NCI-H2227 (cell line): ENCODE measurements around the gene HSPA12A.

Experiments used
- DNase-seq: peaks from one replicate; lab custom pipeline; 2025; ENCODE audit not compliant: unreplicated experiment; lab: John Stamatoyannopoulos, UW

HSPA12A gene

DNA sequence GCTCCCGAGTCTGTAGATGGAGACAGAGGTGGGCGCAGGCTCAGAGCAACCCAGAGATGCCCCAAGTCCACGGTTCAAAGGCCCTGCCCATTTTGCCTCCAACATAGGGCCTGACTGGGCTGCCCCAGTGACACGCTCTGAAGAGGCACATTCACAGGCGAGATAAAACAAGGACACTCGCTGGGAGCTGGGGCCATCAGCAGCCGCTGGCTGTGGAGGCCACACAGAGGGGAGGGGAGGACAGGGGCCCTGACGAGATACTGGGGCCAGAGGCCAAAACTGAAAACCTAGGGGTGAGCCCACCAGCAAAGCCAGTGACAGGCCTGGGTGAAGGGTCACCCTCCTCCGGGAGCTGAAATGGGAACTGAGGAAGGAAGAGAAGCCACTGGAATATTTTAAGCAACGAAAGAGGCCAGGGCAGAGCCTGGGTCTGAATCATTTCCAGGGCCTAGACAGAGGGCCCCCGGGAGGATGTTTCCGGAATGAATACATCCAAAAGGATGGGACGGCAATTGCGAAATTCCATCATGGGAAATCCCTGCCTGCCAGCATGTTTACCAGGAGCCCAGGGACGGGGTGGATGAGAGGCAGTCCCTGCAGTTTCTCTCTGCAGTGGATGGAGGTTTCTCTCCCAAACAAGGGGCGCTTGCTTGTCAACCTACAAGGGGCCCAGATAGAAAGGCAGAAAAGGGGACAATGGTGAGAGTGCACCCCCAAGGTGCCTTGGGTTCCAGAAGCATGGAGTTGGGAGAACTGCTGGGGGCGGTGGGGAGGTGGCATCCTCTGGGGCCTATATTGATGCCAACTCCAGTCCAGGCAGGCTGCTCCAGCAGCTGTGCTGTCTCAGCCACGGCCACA is 29.0 kb upstream of the HSPA12A start:
- DNase-seq: no peak

- DNase-seq: no peak
Observed at GRCh38 chr10:116770281-116770680, 27.9 kb upstream of the HSPA12A start.

DNA sequence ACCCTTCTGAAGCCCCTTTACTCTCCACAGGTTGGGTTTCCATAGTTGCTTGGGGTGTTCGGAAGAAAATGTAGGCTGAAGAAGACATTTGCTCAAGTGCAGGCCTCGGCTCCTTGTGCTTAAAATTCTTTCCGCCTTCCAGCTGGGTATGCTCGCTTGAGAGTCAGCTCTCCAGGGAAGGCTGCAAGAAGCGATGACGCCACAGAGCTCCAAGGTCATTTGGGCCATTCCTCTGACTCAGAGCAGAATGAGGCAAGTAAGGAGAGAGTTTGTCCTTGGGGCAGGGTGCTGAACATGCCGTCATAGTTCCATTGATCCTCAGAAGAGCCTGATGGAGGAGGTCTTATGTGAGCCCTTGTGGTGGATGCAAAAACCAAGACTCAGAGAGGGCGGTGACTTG is 27.4 kb upstream of the HSPA12A start:
- DNase-seq: no peak

GRCh38 chr10:116769368-116769767 is 27.0 kb upstream of the HSPA12A start:
- DNase-seq: no peak

DNA sequence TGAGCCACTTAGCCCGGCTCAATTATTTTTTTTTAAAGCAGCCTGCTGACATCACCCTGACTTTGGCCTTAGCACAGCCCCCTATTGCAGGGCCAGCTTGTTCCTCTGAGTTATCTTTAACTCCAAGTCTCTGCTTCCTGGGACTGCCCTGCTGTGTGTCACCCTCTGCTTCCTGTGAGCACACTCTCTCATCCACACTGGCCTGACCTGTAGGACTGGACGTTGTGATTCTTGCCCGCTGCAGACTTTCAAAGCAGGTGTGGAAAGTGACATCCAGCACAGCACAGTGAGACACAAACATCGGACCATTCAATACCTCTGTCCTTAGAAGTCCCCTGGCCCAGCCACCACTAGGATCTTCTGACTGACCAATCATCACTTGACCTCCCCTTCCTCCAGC is 26.4 kb upstream of the HSPA12A start:
- DNase-seq: no peak

DNA sequence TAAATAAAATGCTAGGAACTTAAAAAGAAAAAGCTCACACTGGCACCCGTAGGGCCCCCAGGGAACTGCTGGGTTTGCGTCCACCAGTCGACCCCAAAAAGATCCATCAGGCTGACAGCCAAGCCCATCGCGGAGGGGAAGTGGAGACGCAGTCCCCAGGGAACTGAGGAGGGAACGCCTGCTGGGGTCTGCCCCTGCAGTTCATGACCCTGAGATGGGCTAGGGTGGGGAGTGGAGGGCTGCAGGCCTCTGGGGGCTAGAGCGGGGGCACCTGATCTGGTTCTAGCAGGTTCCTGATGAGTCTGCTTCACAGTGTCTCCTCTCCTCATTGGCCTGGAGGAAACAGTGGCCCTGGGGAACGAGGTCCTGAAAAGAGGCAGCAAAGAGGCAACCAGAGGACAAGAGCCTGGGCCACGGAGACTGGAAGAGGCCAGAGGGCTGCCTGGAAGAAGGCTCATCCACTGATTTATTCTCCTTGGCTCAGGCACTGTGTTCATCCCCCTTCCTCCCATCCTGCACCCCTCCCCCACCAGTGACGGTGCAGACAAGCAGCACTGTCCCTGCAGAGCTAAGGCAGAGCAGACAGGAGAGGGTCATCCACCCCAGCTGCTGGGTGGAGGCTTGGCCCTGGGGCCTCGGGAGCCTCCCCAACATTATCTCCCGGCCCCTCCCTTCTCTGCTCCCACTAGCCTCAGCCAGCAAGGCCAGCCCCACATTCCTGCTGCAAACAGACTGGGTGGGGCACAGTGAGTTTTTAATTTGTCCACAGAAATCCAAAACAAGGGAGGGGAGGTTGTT is 24.7 kb upstream of the HSPA12A start:
- no peak for DNase-seq

DNA sequence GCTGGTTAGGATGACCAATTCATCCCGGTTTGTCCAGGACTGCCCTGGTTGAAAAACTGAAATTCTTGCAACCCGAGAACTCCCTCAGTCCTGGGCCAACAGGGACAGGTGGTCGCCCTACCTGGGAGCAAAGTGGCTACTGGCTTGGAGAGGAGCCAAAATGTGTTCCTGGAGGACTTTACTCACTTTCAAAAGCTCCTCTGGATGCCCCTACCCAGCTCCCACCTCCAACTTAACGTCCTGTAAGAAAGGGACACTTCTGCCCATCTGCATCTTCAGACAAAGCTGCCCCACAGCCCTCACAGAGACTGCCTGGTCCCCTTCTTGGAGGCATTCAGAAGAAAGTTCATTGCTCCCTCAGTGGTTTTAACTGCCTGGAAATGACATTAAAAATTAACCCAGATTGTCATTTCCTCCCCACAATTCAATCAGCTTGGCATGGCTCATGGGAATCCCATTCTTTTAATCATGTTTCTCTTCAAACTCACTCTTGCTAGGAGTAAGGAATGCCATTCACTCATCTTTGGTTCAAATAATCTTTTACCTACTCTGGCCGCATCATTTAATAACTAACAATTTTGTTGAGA is 24.0 kb upstream of the HSPA12A start:
- DNase-seq: no peak

DNA sequence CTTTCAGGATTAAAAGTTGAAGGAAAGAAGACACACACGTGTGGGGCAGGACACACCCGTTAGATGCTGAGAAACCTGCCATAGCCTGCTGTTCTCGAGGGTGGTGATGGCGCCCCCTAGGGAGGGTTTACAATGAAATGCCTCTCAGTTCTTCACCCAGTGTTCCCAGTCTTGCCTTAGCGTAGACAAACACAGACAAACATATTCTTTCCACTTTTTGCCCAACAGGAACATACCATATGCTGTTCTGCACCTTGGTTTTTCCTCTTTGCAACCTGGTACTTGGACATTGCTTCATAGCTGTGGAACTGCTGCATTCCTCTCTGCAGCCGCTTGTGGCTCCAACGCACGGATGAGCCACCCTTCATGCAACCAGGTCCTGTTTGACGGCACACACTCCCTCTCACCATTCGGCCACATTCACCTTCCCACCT is 23.3 kb upstream of the HSPA12A start:
- no peak for DNase-seq

DNA sequence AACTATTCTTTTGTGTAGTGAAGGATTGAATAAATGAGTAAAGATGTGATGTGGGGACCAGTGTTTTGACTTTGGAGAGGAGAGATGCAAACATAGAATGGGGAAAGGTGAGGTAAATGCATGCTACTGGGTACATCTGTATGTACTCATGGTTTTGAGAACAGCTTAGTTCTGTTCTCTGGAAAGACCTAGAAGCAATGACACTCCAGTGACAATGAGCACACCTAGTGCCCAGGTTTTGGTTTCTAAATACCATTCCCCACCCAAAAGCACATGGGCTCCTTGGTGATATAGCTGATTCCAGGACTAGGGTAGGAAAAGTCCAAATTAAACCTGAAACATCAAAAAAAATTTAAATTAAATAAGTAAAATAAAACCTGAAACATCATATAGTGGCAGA is 22.6 kb upstream of the HSPA12A start:
- DNase-seq: no peak

DNA sequence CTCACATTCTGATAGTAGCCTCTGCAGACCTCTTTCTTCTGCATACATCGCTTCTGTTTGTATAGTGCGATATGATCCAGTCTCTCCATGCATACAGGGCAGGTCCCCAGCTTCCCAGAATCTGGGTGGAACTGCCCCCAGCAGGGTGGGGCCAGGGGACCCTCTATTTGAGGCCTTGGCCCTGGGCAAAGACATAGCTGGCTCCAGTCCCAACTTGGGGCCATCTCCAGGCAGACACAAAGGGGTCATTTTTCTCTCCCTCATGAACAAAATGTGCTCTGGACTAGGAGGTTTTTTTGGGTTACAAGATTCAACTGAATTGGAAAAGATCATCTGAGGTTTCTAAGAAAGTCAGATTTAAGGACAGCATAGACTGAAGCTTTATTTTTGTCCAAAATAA is 21.1 kb upstream of the HSPA12A start:
- DNase-seq: no peak

DNA sequence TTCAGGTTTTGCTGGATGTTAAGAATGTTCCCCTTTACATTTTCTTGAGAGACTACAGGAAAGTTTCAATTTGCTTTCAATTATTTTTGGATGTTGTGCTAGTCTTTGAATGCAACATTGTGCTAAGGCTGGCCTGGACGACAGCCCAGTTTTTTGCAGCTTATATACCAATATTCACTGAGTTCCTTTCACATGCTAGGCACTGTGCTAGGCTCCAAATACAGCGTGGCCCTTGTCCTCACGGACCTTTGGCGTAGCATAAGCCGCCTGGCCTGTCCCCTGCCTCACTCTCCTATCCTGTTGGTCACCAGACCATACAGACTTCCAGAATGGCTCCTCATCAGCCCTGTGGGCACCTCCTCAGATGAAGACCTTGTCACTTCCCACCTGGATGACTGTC is 19.5 kb upstream of the HSPA12A start:
- no peak for DNase-seq

DNA sequence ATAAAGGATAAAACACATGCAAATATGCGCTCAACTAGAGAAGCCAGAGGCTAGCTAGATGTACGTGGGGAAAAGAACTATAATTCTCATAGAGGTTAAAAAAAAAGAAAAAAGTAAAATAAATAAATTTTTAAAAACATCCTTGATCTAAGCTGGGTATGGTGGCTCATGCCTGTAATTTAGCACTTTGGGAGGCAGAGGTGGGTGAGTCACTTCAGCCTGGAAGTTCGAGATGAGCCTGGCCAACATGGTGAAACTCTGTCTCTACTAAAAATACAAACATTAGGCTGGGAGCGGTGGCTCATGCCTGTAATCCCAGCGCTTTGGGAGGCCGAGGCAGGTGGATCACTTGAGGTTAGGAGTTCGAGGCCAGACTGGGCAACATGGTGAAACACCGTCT is 18.6 kb upstream of the HSPA12A start:
- no peak for DNase-seq

DNA sequence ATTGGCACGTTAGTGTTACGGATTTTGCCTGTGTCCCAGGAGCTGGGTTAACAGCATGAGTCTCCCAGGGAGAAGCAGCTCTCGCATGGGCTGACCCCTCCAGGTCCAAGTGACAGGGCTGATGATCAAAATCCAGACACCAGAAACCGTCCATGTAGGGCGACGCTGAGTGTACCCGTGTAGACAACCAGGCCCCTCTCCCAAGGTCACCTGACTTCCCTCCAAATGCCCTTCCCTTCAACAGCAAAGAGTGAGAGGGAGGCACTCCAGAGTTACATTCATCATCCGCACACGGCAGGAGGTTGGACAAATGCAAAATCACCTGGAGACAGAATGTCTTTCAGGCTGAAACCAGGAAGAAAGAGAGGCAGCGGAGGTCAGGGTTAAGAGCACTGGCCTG is 14.9 kb upstream of the HSPA12A start:
- no peak for DNase-seq

DNA sequence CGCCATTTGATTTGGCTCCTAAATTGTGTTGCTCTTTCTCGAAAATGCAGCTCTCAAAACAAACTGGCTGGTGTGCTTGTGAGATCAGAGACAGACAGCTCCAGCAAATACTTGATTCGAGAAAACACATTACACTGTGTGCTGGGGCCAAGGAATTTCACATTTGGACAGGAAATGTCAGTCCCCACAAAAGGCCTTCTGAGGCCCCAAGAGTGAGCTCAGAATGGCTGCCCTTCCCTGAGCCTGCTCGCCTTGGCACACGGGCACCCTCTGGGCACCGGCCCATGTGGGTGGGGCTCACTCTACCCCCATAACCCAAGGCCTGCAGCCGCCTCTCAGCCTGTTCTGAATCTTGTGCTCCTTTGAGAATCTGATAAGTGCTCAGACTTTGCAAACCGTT is 13.9 kb upstream of the HSPA12A start:
- no peak for DNase-seq

DNA sequence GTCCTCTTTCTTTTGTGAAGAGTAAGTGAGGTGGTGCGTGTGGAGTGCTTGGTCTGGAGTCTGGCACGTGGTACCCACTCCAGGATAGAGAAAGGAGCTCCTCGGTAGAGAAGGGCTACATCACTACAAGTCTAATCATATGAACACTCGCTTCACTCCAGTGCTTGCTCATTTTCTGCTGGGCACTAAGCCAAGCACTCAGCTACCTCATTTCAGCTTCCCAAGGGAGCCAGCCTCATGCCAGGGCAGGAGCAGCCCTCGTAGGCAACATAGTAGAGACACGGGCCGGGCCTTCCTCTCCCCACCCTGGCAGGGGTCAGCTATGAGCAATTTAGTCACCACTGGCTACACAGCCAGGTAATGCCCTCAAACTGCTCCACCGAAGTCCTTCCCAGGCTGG is 11.4 kb upstream of the HSPA12A start:
- DNase-seq: peak; percentile 46

DNA sequence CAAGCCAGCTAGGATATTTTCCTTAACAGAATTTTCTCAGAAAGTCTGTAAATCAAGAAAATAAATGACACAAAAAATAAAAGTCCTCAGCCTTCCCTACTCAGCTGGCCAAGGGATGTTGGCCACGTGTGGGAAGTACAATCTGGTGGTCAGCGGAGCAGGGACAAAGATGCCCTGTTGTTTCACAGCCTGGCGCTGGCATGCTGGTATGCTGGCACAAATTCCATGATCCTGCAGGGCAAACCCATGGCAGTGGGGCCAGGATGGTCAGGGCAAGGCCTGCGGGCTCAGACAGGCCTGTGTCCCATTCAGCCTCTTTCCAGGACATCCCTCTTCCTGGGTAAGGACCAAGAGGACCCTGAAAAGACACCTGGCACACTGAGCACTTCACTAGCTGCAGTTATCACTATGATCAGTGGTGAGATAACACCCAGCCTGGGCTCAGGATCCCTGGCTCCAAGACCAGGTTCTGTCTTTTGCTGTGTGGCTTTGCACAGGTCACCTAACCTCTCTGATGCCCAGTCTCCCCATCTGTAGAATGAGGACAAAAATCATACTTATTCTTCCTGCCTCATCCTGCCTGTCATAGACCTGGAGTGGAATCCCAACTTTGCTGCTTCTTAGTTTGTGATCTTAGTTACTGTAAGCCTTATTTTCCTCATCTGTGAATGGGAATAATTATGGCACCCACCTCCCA is 10.8 kb upstream of the HSPA12A start:
- DNase-seq: no peak

- no peak for DNase-seq
Observed at GRCh38 chr10:116752563-116752962, 10.2 kb upstream of the HSPA12A start.

GRCh38 chr10:116748471-116748870 is 6.1 kb upstream of the HSPA12A start:
- DNase-seq: no peak

GRCh38 chr10:116748041-116748440 is 5.7 kb upstream of the HSPA12A start:
- no peak for DNase-seq

- no peak for DNase-seq
Observed at GRCh38 chr10:116747325-116747724, 5.0 kb upstream of the HSPA12A start.

GRCh38 chr10:116744885-116745284 is 2.5 kb upstream of the HSPA12A start:
- DNase-seq: no peak
